Measurements from ENCODE around the gene GARNL3. TPM values are rescaled to one million over a fixed set of nuclear protein-coding genes. Genes with fewer than 3 reads are reported as not detected.

Gene GARNL3
- total RNA-seq, 1 experiment from 2014 or later = 6.1 TPM

- TF ChIP-seq CTCF (IDR thresholded peaks at IDR 0.05; ENCODE audit: unreplicated experiment) = no peak
- Mint-ChIP-seq H3K4me1 (ENCODE audit: insufficient read depth, unreplicated experiment) (no peaks in the 10 kb centered on the region), H3K36me3 (ENCODE audit: insufficient read depth, unreplicated experiment) (peaks cover 5% of the 10 kb centered on the region), H3K9me3 (ENCODE audit: unreplicated experiment) (no peaks in the 10 kb centered on the region), H3K4me3 (ENCODE audit: unreplicated experiment) (no peak overlapping the region), H3K27ac (ENCODE audit: low read depth, unreplicated experiment) (no peak overlapping the region), H3K27me3 (ENCODE audit: insufficient read depth, unreplicated experiment) (no peaks in the 10 kb centered on the region)
- BruUV-seq (replicated peaks) = no TSS peak
- ChIA-PET CTCF (interaction anchor here (0.6 to 1.6 kb wide), 3 partner anchors 20 to 70 kb away, joined by 3 to 4 read pairs (median 3); no protein-coding TSS in a partner anchor), POLR2A (interaction anchor here (1.1 kb wide), 1 partner anchor 10 kb away, joined by 3 read pairs; no protein-coding TSS in a partner anchor)
- no peak for DNase-seq (ENCODE audit: unreplicated experiment)
- intact Hi-C loops (cut with micrococcal nuclease) = no loop called here
These were observed 115.9 kb downstream of the GARNL3 start for GRCh38 chr9:127380479-127380878.

- Mint-ChIP-seq H3K4me1 (ENCODE audit: insufficient read depth, unreplicated experiment) (no peaks in the 10 kb centered on the region), H3K36me3 (ENCODE audit: insufficient read depth, unreplicated experiment) (peaks cover 5% of the 10 kb centered on the region), H3K27me3 (ENCODE audit: insufficient read depth, unreplicated experiment) (no peaks in the 10 kb centered on the region), H3K9me3 (ENCODE audit: unreplicated experiment) (no peaks in the 10 kb centered on the region), H3K4me3 (ENCODE audit: unreplicated experiment) (no peak overlapping the region), H3K27ac (ENCODE audit: low read depth, unreplicated experiment) (no peak overlapping the region)
- intact Hi-C loops (cut with micrococcal nuclease) = no loop called here
- CTCF ChIA-PET = interaction anchor here (0.9 kb wide), 1 partner anchor 14 kb away, joined by 3 read pairs; no protein-coding TSS in a partner anchor
- TF ChIP-seq CTCF (IDR thresholded peaks at IDR 0.05; ENCODE audit: unreplicated experiment) = no peak
- no TSS peak for BruUV-seq (replicated peaks)
- DNase-seq (ENCODE audit: unreplicated experiment) = no peak
- POLR2A ChIA-PET = no interaction called here
These were observed 118.0 kb downstream of the GARNL3 start for GRCh38 chr9:127382541-127382940.

- intact Hi-C loops (cut with micrococcal nuclease) = no loop called here
- CTCF ChIA-PET = no interaction called here
- POLR2A ChIA-PET = no interaction called here
- no peak overlapping the region for H3K4me3 Mint-ChIP-seq (ENCODE audit: unreplicated experiment)
- no TSS peak for BruUV-seq (replicated peaks)
- no peaks in the 10 kb centered on the region for H3K9me3 Mint-ChIP-seq (ENCODE audit: unreplicated experiment)
- H3K36me3 Mint-ChIP-seq (ENCODE audit: insufficient read depth, unreplicated experiment) = no peaks in the 10 kb centered on the region
- peaks cover 14% of the 10 kb centered on the region for H3K4me1 Mint-ChIP-seq (ENCODE audit: insufficient read depth, unreplicated experiment)
- no peaks in the 10 kb centered on the region for H3K27me3 Mint-ChIP-seq (ENCODE audit: insufficient read depth, unreplicated experiment)
- DNase-seq (ENCODE audit: unreplicated experiment) = no peak
- H3K27ac Mint-ChIP-seq (ENCODE audit: low read depth, unreplicated experiment) = no peak overlapping the region
- TF ChIP-seq CTCF (IDR thresholded peaks at IDR 0.05; ENCODE audit: unreplicated experiment) = no peak
These were observed 119.6 kb downstream of the GARNL3 start for GRCh38 chr9:127384016-127384730.

- Mint-ChIP-seq H3K4me1 (ENCODE audit: insufficient read depth, unreplicated experiment) (peaks cover 14% of the 10 kb centered on the region), H3K27me3 (ENCODE audit: insufficient read depth, unreplicated experiment) (no peaks in the 10 kb centered on the region), H3K36me3 (ENCODE audit: insufficient read depth, unreplicated experiment) (no peaks in the 10 kb centered on the region), H3K27ac (ENCODE audit: low read depth, unreplicated experiment) (no peak overlapping the region), H3K4me3 (ENCODE audit: unreplicated experiment) (no peak overlapping the region), H3K9me3 (ENCODE audit: unreplicated experiment) (no peaks in the 10 kb centered on the region)
- no peak for TF ChIP-seq CTCF (IDR thresholded peaks at IDR 0.05; ENCODE audit: unreplicated experiment)
- no TSS peak for BruUV-seq (replicated peaks)
- intact Hi-C loops (cut with micrococcal nuclease) = no loop called here
- POLR2A ChIA-PET = no interaction called here
- CTCF ChIA-PET = interaction anchor here (1.3 kb wide), 1 partner anchor 24 kb away, joined by 3 read pairs; no protein-coding TSS in a partner anchor
- DNase-seq (ENCODE audit: unreplicated experiment) = no peak
These were observed 120.3 kb downstream of the GARNL3 start for GRCh38 chr9:127384901-127385300.

Data from MCF 10A (cell line).